Measurements from ENCODE around the gene SIMC1. TPM values are rescaled to one million over a fixed set of nuclear protein-coding genes. Genes with fewer than 3 reads are reported as not detected.
"Not testable (repeated sequence)": the region's sequence is repeated elsewhere in the genome, so short reads cannot be mapped to it uniquely, and the experiment has no call there.

SIMC1 gene
- total RNA-seq, 1 donor from 2014 or later = 15.6 TPM

DNA sequence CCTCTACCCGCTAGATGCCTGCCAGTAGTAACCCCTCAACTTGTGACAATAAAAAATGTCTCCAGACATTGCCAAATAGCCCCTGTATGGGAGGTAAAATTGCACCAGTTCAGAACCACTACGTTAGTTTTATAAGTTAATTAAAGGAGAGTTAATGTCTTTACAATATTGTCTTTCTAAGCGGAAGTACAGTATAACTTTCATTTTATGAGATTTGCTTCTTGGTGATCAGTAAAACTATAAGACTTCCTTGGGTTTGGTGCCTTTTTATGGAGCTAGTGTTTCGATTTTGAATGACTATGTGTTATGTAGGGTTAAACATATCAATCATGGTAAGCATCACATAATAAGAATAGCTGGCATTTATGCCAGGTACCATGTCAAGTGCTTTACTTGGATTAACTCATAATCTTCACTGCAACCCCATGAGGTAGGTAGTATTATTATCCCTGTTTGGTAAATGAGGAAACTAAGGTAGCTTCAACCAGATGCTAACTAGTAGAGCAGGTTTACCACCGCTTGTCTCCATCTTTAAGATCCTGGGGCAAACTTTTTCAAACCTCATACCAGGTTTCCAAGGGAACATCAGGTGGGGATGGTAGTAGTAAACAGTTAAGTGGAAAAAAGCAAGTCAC is 19.8 kb downstream of the SIMC1 start:
- ATAC-seq; DNase-seq (ENCODE audit: low spot score); intact Hi-C loops (cut with DNase I): not testable (repeated sequence)

DNA sequence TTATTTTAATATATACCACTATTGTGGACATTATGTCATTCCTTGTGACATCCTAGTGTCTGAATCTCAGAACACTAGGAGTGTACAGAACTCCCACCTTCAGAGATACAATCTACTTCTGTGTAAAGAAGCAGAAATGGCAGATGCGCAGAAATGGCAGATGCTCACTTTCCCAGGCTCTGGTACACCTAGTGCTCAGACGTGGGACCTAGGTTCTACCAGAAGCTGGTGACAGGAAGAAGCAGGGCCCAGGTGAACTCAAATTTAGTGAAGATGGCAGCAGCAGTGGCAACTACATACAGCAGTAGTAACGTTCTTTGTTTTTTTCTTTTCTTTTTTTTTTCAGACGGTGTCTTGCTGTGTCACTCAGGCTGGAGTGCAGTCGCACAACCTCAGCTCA is 22.5 kb downstream of the SIMC1 start:
- ATAC-seq; intact Hi-C loops (cut with DNase I); DNase-seq (ENCODE audit: low spot score): not testable (repeated sequence)

DNA sequence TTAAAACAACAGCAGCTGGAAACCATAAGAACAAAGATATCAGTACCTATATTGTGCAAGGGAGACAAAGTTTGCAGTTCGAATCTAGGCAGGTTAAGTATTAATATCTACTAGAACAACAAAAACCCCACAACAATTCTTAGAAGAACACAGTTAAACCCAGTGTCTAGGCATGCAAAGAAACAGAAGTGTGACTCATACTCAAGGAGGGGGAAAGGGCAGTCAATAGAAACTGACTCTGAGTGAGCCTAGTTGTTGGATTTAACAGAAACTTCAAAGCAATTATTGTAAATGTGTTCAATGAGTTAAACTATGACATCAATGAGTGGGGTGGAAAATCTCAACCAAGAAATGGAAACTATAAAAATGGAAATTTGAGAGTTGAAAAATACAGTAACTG is 28.2 kb downstream of the SIMC1 start:
- intact Hi-C loops (cut with DNase I); ATAC-seq; DNase-seq (ENCODE audit: low spot score): not testable (repeated sequence)

DNA sequence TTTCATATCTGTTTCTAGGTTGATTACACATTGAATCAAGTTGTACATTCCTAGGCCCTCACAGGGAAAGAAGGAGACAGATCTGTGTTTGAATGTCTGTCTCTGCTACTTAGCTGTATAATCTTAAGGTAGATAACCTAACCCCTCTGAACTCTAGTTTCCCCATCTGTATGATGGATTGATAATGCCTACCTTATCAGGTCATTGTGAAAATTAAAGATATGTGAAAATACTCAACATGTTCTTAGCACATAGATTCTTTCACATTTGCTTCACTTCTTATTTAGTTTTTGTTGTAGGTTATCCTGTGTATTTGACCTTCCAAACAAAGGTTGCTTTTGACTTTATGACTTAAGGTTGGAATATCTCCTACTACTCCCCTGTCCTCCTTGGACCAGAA is 50.8 kb downstream of the SIMC1 start:
- intact Hi-C loops (cut with DNase I); ATAC-seq: not testable (repeated sequence)

DNA sequence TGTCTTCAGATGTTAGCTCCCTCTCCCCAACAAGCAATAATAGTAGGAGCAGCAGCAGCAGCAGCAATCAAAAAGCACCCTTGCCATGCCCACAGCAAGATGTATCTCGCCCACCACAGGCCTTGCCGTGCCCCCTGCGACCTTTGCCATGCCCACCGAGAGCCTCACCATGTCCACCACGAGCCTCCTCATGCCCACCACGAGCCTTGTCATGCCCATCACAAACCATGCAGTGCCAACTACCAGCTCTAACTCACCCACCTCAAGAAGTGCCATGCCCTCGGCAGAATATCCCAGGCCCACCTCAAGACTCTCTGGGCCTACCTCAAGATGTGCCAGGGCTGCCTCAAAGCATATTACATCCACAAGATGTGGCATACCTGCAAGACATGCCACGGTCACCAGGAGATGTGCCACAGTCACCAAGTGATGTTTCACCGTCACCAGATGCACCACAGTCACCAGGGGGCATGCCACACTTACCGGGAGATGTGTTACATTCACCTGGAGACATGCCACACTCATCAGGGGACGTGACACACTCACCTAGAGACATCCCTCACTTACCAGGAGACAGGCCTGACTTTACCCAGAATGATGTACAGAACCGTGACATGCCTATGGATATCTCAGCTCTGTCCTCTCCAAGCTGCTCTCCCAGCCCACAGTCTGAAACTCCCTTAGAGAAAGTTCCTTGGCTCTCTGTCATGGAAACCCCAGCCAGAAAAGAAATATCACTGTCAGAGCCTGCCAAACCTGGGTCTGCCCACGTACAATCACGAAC is 52.0 kb downstream of the SIMC1 start:
- intact Hi-C loops (cut with DNase I); DNase-seq (ENCODE audit: low spot score); ATAC-seq: not testable (repeated sequence)

More for the DNA sequence above, 50.8 kb downstream of the SIMC1 start:
- DNase-seq (ENCODE audit: low spot score) = not testable (repeated sequence)

DNA sequence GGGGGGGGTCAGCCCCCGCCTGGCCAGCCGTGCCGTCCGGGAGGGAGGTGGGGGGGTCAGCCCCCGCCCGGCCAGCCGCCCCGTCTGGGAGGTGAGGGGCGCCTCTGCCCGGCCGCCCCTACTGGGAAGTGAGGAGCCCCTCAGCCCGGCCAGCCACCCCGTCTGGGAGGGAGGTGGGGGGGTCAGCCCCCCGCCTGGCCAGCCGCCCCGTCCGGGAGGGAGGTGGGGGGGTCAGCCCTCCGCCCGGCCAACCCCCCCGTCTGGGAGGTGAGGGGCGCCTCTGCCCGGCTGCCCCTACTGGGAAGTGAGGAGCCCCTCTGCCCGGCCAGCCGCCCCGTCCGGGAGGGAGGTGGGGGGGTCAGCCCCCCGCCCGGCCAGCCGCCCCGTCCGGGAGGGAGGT is 67.1 kb downstream of the SIMC1 start:
- DNase-seq (ENCODE audit: low spot score); ATAC-seq; intact Hi-C loops (cut with DNase I): not testable (repeated sequence)

DNA sequence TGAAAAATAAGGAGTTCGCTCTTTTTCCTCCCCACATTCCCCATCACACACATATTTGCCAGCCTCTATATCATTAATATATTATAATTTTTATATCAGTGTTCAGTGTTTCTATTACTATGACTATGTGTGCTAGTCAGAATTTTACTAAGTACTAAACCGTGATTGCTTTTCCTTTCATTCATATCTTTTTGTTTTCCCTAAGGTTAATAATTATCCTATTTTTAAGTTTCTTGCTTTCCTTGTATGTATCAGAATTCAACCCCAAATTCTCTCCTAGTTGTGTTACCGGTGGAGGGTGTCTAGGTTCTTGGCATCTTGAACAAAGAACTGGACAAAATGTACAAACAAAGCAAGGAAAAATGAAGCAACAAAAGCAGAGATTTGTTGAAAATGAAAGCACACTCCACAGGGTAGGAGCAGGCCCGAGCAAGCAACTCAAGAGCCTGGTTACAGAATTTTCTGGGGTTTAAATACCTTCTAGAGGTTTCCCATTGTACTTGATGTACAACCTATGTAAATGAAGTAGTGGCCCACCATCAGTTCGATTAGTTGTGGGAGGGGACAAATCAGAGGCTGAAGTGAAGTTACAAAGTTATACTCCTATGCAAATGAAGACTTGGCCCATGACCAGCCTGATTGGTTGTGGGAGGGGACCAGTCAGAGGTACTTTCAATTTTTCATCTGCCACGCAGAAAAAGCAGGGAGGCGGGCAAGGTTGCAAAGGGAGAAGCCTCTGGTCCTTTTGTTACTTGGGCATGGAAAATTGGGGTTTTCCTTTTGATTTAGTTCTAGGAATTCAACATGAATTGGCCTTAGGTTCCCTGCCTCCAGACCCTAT is 79.5 kb downstream of the SIMC1 start:
- intact Hi-C loops (cut with DNase I) = no loop called here
- ATAC-seq (no peak), DNase-seq (ENCODE audit: low spot score) (no peak)

DNA sequence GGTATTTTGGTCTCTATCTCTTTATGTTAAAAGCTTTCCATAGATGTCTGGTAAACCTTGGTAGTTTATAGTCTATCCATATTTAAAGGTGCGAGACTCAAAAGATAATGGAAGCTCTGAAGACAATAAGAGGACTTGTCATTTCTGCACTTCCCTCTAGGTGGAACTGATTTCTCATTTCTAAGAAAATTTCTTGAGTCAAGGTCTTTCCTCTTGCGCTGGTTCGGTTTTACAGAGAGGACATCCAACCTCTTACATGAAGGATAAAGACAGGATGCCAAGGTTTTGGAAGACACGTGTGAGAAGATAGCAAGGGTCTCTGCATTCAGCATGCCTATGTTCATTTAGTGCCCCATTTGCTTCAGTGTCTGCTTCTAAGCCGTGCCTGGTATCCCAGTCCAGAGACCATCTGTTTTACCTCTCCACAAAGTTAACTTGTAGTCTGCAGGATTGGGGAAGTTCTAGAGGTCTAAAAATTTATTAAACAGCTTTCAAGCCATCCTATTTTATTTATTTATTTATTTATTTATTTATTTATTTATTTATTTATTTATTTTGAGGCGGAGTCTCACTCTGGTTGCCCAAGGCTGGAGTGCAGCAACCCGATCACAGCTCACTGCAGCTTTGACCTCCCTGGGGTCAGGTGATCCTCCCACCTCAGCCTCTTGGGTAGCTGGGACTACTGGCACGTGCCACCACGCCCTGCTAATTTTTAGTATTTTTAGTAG is 81.8 kb downstream of the SIMC1 start:
- ATAC-seq (no peak), DNase-seq (ENCODE audit: low spot score) (no peak)
- intact Hi-C loops (cut with DNase I) = no loop called here

DNA sequence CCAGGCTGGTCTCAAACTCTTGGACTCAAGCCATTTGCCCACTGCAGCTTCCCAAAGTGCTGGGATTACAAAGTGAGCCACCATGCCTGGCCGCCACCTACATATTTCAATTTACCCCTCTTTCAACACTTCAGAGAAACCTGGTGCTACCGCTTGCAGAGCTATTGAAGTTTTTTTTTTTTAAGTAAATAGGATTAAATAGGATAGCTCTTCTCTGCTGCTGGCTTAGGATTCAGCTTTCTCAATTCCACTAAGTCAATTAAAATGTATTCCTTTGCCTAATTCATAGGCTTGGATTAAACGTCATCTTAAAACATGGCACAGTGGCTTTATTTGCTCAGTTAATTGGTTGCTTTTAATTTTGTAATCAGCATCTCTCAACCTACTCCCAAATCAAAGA is 82.4 kb downstream of the SIMC1 start:
- ATAC-seq (no peak), DNase-seq (ENCODE audit: low spot score) (no peak)
- intact Hi-C loops (cut with DNase I) = no loop called here

DNA sequence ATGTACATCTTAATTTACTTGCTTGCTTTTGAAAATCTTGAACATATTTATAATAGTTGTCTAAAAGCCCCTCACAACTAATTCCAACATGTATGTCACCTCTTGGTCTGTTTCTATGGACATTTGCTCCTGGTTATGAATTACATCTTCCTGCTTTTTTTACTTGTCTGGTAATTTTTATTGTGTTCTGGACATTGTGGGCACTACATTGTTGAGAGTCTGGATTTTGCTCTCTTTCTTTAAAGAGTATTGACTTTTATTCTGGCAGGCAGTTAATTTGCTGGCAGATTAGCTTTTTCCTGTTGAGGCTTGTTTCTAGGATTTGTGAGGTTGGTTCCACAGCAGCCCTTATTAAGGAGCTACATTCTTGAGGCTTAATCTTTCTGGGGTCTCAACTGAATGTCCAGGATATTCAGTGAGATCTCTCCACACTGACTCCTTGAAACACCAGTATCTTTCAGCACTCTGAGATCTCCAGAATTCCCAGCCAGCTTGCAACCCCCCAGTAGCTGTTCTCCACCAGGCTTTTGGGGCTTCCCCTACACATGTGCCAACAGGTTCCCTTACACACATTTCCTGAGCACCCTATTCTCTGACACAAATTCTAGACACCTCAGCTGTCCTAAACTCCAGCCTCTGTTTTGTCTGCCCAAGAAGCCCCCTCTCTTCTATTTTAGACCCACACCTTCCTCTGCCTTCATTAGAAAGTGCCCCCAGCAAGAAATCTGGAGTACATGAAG is 96.0 kb downstream of the SIMC1 start:
- DNase-seq (ENCODE audit: low spot score) = no peak
- no peak for ATAC-seq
- intact Hi-C loops (cut with DNase I) = no loop called here

DNA sequence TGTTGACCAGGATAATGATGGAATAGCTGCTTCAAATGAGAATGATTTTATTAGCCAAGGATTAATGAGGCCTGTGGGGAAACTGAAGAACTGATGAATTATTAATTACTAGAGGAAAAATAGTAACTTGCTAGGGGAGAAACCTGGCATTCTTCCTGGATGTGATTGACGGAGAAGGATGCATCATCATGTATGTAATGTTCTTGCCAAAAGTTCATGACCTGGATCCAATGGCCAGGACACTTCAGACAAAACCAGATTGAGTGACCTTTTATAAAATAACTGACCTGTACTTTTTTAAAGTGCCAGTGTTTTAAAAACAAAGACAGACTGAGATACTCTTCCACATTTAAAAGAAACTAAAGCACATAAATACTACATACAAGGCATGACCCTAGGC is 99.7 kb downstream of the SIMC1 start:
- ATAC-seq (no peak), DNase-seq (ENCODE audit: low spot score) (no peak)
- intact Hi-C loops (cut with DNase I) = no loop called here

DNA sequence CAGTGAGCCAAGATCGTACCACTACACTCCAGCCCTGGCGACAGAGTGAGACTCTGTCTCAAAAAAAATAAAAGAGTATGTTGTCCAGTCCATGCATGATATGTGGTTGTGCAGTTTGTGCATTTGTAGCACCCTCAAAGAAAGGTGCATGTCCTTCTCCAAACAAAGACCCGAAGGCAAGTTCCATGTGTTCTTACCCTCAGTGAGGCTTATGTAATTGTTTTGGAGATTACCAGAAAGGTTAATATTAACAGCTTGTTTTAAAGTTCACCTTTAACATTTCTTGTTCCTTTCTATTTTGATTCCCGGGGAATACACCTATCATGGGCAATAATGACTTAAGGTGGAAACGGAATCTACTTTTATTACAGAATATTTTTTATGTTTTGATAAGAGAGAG is 101.1 kb downstream of the SIMC1 start:
- DNase-seq (ENCODE audit: low spot score) (no peak), ATAC-seq (no peak)
- intact Hi-C loops (cut with DNase I) = no loop called here

DNA sequence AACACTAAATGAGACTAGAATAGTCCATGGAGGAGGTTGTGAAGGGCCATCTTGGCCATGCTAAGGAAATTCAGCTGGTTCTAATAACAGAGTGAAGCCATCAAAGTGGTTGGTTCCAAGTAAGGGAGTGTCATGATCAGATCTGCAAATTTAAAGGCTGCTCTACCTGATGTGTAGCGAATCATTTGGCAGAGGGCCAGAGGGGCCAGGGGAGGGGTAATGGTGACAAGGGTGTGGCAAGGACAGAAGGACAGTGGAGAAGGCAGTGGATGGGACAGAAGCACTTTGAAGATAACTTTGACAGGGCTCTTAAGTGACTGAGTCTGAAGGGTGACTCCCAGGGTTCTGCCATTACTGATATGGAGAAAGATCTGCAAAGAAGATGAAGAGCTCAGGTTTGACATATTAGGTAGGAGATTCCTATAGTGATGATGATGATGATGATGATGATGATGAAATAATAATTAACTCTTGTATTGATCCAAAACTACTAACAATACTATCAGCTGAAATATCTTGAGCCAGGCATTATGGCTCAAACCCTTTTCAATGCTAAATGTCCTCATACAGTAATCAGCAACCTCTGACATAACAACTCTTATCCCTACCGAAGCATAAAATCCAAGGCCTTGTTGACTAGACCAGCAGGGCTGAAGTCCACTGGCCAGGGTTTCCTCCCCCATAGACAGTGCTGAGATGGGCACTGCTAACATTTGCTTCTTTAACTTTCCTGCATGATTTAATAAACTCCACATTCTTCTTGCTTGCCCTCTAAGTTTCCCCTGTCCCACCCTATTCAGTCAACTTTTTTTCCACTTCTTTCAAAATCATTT is 103.3 kb downstream of the SIMC1 start:
- DNase-seq (ENCODE audit: low spot score) (no peak), ATAC-seq (no peak)
- intact Hi-C loops (cut with DNase I) = no loop called here

DNA sequence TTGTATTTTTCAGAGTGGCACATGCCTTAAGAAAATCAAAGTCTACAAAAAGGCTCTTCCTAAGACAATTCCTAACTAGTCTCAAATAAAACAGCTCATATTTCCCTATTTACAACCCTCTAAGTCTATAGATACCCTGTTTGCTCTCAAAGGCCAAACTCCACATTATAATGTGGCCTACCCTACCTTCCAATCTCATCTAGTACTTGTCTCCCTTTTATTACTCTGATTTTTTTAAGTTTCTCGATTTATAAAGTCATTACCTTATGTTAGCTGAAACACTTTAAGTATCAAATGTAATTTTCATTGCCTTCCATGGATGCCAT is 103.9 kb downstream of the SIMC1 start:
- intact Hi-C loops (cut with DNase I) = no loop called here
- DNase-seq (ENCODE audit: low spot score) (no peak), ATAC-seq (no peak)

DNA sequence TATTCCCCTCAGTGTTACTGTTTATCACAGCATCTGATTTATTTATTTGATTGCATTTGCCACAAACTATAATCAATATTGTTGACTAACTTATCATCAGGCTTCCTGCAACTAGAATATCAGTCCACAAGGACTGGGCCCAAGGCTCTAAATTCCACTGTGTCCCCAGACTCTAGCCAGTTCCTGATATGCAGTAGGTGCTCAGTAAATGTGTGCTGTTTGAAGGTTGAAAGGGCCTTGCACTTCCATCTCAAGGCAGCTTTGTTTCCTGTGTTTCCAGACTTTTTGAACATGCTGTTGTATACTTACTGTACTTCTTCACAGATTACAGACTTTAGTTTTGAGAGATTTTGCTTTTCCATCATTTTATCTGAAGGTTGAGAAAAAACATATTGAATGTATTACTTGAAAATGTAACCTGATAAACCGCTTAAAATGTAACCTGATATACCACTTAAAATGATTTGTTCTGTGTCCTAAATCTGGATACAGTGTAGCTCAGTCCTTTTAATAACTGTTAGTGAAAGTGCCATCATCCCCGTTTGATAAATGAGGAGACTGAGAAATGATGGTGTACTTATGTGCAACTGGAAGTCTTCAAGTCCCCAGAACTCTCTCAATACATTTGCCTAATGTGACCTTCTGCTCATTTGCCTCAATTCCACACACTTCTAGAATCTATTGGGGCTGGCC is 104.7 kb downstream of the SIMC1 start:
- intact Hi-C loops (cut with DNase I) = no loop called here
- no peak for DNase-seq (ENCODE audit: low spot score)
- no peak for ATAC-seq

DNA sequence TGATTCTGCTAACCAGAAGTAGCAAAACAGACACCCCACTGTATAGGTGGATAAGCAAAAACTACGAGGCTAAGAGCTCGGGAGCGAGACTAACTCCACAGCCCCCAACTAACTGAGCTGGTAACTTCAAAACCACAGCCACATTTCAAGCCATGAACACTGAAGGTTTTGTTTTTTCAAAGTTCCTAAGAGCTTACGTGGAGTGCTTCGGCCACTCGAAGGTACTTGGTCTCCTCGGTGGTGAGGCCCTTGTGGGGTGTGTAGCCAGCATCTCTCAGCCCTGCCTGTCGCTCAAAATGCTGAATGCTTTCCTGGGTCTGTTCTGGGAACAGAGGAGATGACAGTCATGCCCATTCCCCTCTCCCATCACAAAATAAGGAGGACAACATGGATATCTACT is 112.2 kb downstream of the SIMC1 start:
- DNase-seq (ENCODE audit: low spot score) (no peak), ATAC-seq (no peak)
- intact Hi-C loops (cut with DNase I) = no loop called here

Measured in sciatic nerve (tissue), 2 donors.